Left ventricle myocardium inferior (tissue), 1 donor: ENCODE results near the gene CYP20A1. TPM values are rescaled to one million over a fixed set of nuclear protein-coding genes. Genes with fewer than 3 reads are reported as not detected.
A peak's percentile ranks its signal among the peaks of the same experiment; 100 is the strongest.
"Not testable (repeated sequence)": the region's sequence is repeated elsewhere in the genome, so short reads cannot be mapped to it uniquely, and the experiment has no call there.

Experiments used
- DNase-seq: peaks from one replicate; pipeline ENCODE4 v3.0.0-alpha.2; 2020
- H3K27ac ChIP-seq: fragments of 200-600 bp; replicated peaks from 2 replicates; pipeline ENCODE4 v1.8.0; 2021
- H3K27me3 ChIP-seq: fragments of 200-600 bp; 2 replicates; pipeline ENCODE4 v1.8.0; 2021; ENCODE audit warnings: low read depth
- H3K36me3 ChIP-seq: fragments of 200-600 bp; 2 replicates; pipeline ENCODE4 v1.8.0; 2021
- H3K4me1 ChIP-seq: fragments of 200-600 bp; 2 replicates; pipeline ENCODE4 v1.8.0; 2021
- H3K4me3 ChIP-seq: fragments of 200-600 bp; 2 replicates; pipeline ENCODE4 v1.8.0; 2021; ENCODE audit warnings: mild to moderate bottlenecking, moderate library complexity
- H3K9me3 ChIP-seq: fragments of 200-600 bp; replicated peaks from 2 replicates; pipeline ENCODE4 v1.8.0; 2021
- CTCF ChIP-seq: fragments of 200-600 bp; IDR thresholded peaks from 2 replicates; pipeline ENCODE4 v1.8.0; 2021; ENCODE audit warnings: antibody characterized with exemption, mild to moderate bottlenecking, borderline replicate concordance
- intact Hi-C: fragments of 100-400 bp; cut with micrococcal nuclease; formaldehyde crosslinking; loops from one replicate; pipeline ENCODE4 v1.11.0; 2022
- long read RNA-seq: library from polyadenylated mRNA; unstranded; transcript quantifications from one replicate; pipeline ENCODE4 v2.0.0, GENCODE V29; 2021
- total RNA-seq: library from RNA; stranded (reverse); fragmentation: NEBNext Ultra II Directional; extraction: Animal tissue kit (Norgen Biotek cat#: 25700); gene quantifications from one replicate; pipeline ENCODE4 v1.2.1, GENCODE V29; 2021
- donor health status: DM: no; HTN: yes; CAD: no; lungs with severe emphysema.

CYP20A1 gene
- 11.9 TPM for total RNA-seq
- long read RNA-seq, transcript CYP20A1-204 (12 exons, 2,636 nt) = minor isoform, 5 of 15 reads
- long read RNA-seq, transcript CYP20A1-201 (13 exons, 1,949 nt) = major isoform, 9 of 15 reads
- long read RNA-seq, partial matches to known transcripts = 0 of 15 reads
- long read RNA-seq, other reads (novel, unspliced or antisense) = 0 of 15 reads

GRCh38 chr2:203238704-203239526 lies at the start of gene CYP20A1:
CYP20A1 (plus strand) TSS chr2:203239018; CDS start chr2:203239063, 45 bp downstream.
- H3K4me1 ChIP-seq = peaks cover 36% of the 10 kb centered on the region
- H3K36me3 ChIP-seq = peaks cover 20% of the 10 kb centered on the region
- peak; percentile 62 for TF ChIP-seq CTCF
- no peaks in the 10 kb centered on the region for H3K27me3 ChIP-seq
- DNase-seq = peak; percentile 96
- intact Hi-C loops = no loop called here
- H3K4me3 ChIP-seq = peak within 1 kb of the TSS; percentile 98
- peak within 1 kb of the TSS; percentile 99 for H3K27ac ChIP-seq
- no peaks in the 10 kb centered on the region for H3K9me3 ChIP-seq

GRCh38 chr2:203190547-203190946 lies 48.3 kb upstream of the CYP20A1 start:
- DNase-seq, H3K4me1 ChIP-seq, H3K27me3 ChIP-seq, H3K27ac ChIP-seq, H3K4me3 ChIP-seq, H3K9me3 ChIP-seq, intact Hi-C loops: not testable (repeated sequence)
- H3K36me3 ChIP-seq = peaks cover 90% of the 10 kb centered on the region

GRCh38 chr2:203191026-203191425 lies 47.8 kb upstream of the CYP20A1 start:
- DNase-seq, H3K27me3 ChIP-seq, intact Hi-C loops, H3K27ac ChIP-seq, H3K4me3 ChIP-seq, H3K9me3 ChIP-seq, H3K4me1 ChIP-seq: not testable (repeated sequence)
- peaks cover 90% of the 10 kb centered on the region for H3K36me3 ChIP-seq

GRCh38 chr2:203191961-203192360 lies 46.9 kb upstream of the CYP20A1 start:
- intact Hi-C loops = no loop called here
- peaks cover 84% of the 10 kb centered on the region for H3K36me3 ChIP-seq
- no peak for TF ChIP-seq CTCF
- H3K9me3 ChIP-seq = no peaks in the 10 kb centered on the region
- no peak overlapping the region for H3K4me3 ChIP-seq
- H3K27me3 ChIP-seq = no peaks in the 10 kb centered on the region
- no peak for DNase-seq
- no peaks in the 10 kb centered on the region for H3K4me1 ChIP-seq
- no peak overlapping the region for H3K27ac ChIP-seq

- H3K36me3 ChIP-seq = peaks cover 88% of the 10 kb centered on the region
- H3K9me3 ChIP-seq = no peaks in the 10 kb centered on the region
- intact Hi-C loops = no loop called here
- no peaks in the 10 kb centered on the region for H3K27me3 ChIP-seq
- H3K4me1 ChIP-seq = no peaks in the 10 kb centered on the region
- no peak overlapping the region for H3K27ac ChIP-seq
- no peak for TF ChIP-seq CTCF
- no peak overlapping the region for H3K4me3 ChIP-seq
- DNase-seq = no peak
Measured at GRCh38 chr2:203195331-203196036, 43.3 kb upstream of the CYP20A1 start.

- no peak for TF ChIP-seq CTCF
- H3K36me3 ChIP-seq = peaks cover 84% of the 10 kb centered on the region
- H3K27ac ChIP-seq = no peak overlapping the region
Measured at GRCh38 chr2:203200866-203201265, 38.0 kb upstream of the CYP20A1 start.

More at GRCh38 chr2:203200866-203201265, 38.0 kb upstream of the CYP20A1 start:
- no peaks in the 10 kb centered on the region for H3K27me3 ChIP-seq
- H3K4me1 ChIP-seq = no peaks in the 10 kb centered on the region
- H3K4me3 ChIP-seq = no peak overlapping the region
- H3K9me3 ChIP-seq = no peaks in the 10 kb centered on the region
- intact Hi-C loops = no loop called here
- no peak for DNase-seq
